Measurements from ENCODE around the gene CDKAL1.

DNA sequence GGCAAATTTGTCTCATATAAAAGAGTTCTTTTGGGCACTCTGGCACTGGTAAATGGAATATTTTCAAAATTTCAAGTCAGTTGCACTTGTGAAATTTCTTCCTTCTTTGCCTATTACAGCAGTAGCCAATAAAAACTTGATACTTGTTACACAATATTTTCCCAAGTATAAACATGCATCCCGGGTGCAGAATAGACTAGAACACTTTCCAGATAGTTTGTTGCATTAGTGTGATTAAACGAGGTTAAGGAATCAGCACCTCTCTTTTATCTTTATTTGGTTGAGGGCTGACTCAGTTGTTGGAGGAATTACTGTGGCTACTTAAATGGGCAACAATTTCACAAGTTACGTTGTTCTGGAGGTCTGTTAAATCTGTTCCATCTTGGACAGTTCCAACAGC lies 467.5 kb downstream of the CDKAL1 start:
- TF ChIP-seq NR2F2 (IDR thresholded peaks at IDR 0.05; ENCODE audit: borderline replicate concordance, low read depth): no peak
- TF ChIP-seq, protein P1, sequence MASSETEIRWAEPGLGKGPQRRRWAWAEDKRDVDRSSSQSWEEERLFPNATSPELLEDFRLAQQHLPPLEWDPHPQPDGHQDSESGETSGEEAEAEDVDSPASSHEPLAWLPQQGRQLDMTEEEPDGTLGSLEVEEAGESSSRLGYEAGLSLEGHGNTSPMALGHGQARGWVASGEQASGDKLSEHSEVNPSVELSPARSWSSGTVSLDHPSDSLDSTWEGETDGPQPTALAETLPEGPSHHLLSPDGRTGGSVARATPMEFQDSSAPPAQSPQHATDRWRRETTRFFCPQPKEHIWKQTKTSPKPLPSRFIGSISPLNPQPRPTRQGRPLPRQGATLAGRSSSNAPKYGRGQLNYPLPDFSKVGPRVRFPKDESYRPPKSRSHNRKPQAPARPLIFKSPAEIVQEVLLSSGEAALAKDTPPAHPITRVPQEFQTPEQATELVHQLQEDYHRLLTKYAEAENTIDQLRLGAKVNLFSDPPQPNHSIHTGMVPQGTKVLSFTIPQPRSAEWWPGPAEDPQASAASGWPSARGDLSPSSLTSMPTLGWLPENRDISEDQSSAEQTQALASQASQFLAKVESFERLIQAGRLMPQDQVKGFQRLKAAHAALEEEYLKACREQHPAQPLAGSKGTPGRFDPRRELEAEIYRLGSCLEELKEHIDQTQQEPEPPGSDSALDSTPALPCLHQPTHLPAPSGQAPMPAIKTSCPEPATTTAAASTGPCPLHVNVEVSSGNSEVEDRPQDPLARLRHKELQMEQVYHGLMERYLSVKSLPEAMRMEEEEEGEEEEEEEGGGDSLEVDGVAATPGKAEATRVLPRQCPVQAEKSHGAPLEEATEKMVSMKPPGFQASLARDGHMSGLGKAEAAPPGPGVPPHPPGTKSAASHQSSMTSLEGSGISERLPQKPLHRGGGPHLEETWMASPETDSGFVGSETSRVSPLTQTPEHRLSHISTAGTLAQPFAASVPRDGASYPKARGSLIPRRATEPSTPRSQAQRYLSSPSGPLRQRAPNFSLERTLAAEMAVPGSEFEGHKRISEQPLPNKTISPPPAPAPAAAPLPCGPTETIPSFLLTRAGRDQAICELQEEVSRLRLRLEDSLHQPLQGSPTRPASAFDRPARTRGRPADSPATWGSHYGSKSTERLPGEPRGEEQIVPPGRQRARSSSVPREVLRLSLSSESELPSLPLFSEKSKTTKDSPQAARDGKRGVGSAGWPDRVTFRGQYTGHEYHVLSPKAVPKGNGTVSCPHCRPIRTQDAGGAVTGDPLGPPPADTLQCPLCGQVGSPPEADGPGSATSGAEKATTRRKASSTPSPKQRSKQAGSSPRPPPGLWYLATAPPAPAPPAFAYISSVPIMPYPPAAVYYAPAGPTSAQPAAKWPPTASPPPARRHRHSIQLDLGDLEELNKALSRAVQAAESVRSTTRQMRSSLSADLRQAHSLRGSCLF (CRISPR knock-in tag; IDR thresholded peaks at IDR 0.05; ENCODE audit: borderline replicate concordance): no peak
- no peak for TF ChIP-seq ZNF24 (IDR thresholded peaks at IDR 0.05)
- TF ChIP-seq HNRNPUL1 (IDR thresholded peaks at IDR 0.05; ENCODE audit: low read depth, low read length): no peak
- no peak for TF ChIP-seq TARDBP (CRISPR knock-in tag; IDR thresholded peaks at IDR 0.05)
- TF ChIP-seq RORA (CRISPR knock-in tag; IDR thresholded peaks at IDR 0.05): no peak
- TF ChIP-seq, protein P2, sequence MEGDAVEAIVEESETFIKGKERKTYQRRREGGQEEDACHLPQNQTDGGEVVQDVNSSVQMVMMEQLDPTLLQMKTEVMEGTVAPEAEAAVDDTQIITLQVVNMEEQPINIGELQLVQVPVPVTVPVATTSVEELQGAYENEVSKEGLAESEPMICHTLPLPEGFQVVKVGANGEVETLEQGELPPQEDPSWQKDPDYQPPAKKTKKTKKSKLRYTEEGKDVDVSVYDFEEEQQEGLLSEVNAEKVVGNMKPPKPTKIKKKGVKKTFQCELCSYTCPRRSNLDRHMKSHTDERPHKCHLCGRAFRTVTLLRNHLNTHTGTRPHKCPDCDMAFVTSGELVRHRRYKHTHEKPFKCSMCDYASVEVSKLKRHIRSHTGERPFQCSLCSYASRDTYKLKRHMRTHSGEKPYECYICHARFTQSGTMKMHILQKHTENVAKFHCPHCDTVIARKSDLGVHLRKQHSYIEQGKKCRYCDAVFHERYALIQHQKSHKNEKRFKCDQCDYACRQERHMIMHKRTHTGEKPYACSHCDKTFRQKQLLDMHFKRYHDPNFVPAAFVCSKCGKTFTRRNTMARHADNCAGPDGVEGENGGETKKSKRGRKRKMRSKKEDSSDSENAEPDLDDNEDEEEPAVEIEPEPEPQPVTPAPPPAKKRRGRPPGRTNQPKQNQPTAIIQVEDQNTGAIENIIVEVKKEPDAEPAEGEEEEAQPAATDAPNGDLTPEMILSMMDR (CRISPR knock-in tag; IDR thresholded peaks at IDR 0.05): no peak
